Cardiac muscle cell (in vitro differentiated cells and primary cell): ENCODE results near the gene C21orf58. TPM values are rescaled to one million over a fixed set of nuclear protein-coding genes. Genes with fewer than 3 reads are reported as not detected.

Experiments
- DNase-seq, 2 donors: peaks; one replicate each; pipeline versions ENCODE4 v3.0.0 to v3.0.0-alpha.2; 2010 to 2017; ENCODE audit warnings: low read depth in 1 of 2, low spot score in 1 of 2
- H3K27ac ChIP-seq: fragments of 200-600 bp; sonication (generic); 2 replicates; pipeline ENCODE4 v1.5.1; 2016
- H3K27me3 ChIP-seq: fragments of 200-600 bp; sonication (generic); 2 replicates; pipeline ENCODE4 v1.6.0; 2016; ENCODE audit warnings: control low read depth
- H3K36me3 ChIP-seq: fragments of 200-600 bp; sonication (generic); 2 replicates; pipeline ENCODE4 v1.5.1; 2016; ENCODE audit warnings: control low read depth
- H3K4me1 ChIP-seq: fragments of 200-600 bp; sonication (generic); 2 replicates; pipeline ENCODE4 v1.8.1; 2017; ENCODE audit warnings: low read depth, mild to moderate bottlenecking, mixed run types
- H3K4me3 ChIP-seq: fragments of 200-600 bp; sonication (generic); 2 replicates; pipeline ENCODE4 v1.5.1; 2016; ENCODE audit warnings: mild to moderate bottlenecking
- H3K9me3 ChIP-seq: fragments of 200-600 bp; sonication (generic); 2 replicates; pipeline ENCODE4 v1.5.1; 2017; ENCODE audit warnings: low read depth, mild to moderate bottlenecking, control low read depth
- CTCF ChIP-seq: IDR thresholded peaks from 2 replicates; pipeline ENCODE4 v1.5.1; 2012; ENCODE audit warnings: low read depth, mild to moderate bottlenecking, low read length
- polyA plus RNA-seq: library from polyadenylated mRNA; unstranded; fragments of >200 nt; fragmentation: Nextera tagmentation; extraction: Ambion mirVana; gene quantifications from 2 replicates; pipeline ENCODE4 v1.2.1, GENCODE V29; 2016
- total RNA-seq: library from RNA; depleted of rRNA; stranded (reverse); fragments of >200 nt; gene quantifications from 2 replicates; pipeline ENCODE4 v1.2.3, GENCODE V29; 2016

The C21orf58 gene
- total and polyA plus RNA-seq, 2 experiments from 2014 or later: 11.1 to 32.6 TPM

DNA sequence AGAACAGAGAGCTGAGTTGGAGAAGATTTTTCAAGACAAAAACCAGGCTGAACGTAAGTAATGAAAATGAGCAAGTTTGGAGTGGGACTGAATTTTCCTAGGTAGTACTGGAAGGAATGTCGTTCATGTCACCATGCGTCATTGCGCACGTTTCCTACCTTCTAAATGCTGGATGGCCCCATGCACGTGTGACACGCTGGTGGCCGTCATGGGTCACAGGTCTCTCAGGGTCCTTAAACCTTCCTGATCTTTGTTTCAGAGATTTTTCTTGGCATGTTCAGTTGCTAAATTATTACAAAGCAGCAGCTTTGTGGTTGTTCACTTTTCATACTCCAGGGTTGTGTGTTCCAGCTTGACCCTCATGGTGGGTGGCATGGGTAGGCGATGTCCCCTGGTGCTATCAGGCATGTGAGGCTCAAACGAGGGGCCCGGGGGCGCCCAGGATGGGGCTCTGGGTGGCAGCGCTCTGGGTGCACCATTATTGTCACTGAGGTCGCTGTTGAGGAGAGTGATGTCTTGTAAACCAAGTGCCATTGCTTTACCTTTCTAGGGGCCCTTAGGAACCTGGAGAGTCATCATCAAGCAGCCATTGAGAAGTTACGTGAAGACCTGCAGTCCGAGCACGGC lies 25.6 kb upstream of the C21orf58 start:
- Histone ChIP-seq H3K27ac (no peak overlapping the region), H3K4me1 (no peaks in the 10 kb centered on the region), H3K27me3 (no peaks in the 10 kb centered on the region), H3K4me3 (no peak overlapping the region), H3K36me3 (peaks cover 39% of the 10 kb centered on the region), H3K9me3 (no peaks in the 10 kb centered on the region)
- no peak for DNase-seq
- no peak for TF ChIP-seq CTCF

DNA sequence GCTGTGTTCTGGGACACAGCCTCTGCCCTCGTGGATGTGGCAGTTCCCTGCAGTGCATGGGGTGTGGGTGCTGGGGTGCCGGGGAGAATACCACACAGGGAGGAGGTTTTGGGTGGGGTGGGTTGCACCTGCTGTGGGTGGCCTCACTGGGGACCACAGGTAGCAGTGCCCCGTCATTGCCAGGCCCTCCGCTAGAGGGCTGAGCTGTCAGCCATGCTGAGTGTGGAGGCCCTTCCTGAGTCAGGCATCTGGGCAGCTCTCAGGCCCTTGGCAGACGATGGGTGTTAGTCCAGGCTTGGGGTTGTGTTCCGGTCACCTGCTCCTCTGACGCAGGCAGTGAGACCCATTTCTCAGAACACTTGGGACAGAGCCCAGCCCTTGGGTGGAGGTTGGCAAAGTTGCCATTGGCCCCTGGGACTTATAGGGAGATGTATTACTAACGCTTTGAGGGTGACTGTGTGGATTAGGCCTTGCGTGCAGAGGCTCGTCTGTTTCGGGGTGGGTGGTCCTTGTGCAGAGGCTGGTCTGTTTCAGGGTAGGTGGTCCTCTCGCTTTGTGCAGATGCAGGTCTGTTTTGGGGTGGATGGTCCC lies 24.2 kb upstream of the C21orf58 start:
- no peak overlapping the region for H3K4me3 ChIP-seq
- H3K9me3 ChIP-seq: no peaks in the 10 kb centered on the region
- no peaks in the 10 kb centered on the region for H3K4me1 ChIP-seq
- DNase-seq: peak in 1 of 2 donors; percentile 13
- no peak overlapping the region for H3K27ac ChIP-seq
- TF ChIP-seq CTCF: peak; percentile 7
- peaks cover 33% of the 10 kb centered on the region for H3K36me3 ChIP-seq
- no peaks in the 10 kb centered on the region for H3K27me3 ChIP-seq

DNA sequence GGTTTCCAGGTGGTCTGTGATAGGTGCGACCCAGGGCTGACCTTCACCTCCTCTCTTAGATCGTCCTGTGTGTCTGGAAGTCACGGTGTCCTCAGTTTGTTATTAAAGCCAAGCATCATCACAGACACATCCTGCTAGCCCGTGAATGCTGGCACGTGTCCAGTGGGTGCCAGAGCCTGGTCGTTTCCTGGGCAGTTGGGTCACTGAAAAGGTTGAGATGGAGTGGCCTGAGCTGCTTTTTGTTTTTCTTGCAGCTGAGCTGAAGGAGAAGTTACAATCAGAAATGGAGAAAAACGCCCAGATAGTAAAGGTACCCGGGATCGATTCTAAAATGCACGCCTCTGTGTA lies 23.5 kb upstream of the C21orf58 start:
- DNase-seq: no peak
- Histone ChIP-seq H3K4me1 (no peaks in the 10 kb centered on the region), H3K27ac (no peak overlapping the region), H3K4me3 (no peak overlapping the region), H3K36me3 (peaks cover 31% of the 10 kb centered on the region), H3K27me3 (no peaks in the 10 kb centered on the region), H3K9me3 (no peaks in the 10 kb centered on the region)
- TF ChIP-seq CTCF: no peak

- Histone ChIP-seq H3K36me3 (peaks cover 31% of the 10 kb centered on the region), H3K4me3 (no peak overlapping the region)
- no peak for DNase-seq
Observed at GRCh38 chr21:46346296-46347202, 22.9 kb upstream of the C21orf58 start.

GRCh38 chr21:46345861-46346260 lies 22.2 kb upstream of the C21orf58 start:
- H3K27ac ChIP-seq: no peak overlapping the region
- no peak for TF ChIP-seq CTCF

More at GRCh38 chr21:46346296-46347202, 22.9 kb upstream of the C21orf58 start:
- H3K27ac ChIP-seq: no peak overlapping the region
- no peak for TF ChIP-seq CTCF
- no peaks in the 10 kb centered on the region for H3K4me1 ChIP-seq
- no peaks in the 10 kb centered on the region for H3K27me3 ChIP-seq
- no peaks in the 10 kb centered on the region for H3K9me3 ChIP-seq

More at GRCh38 chr21:46345861-46346260, 22.2 kb upstream of the C21orf58 start:
- Histone ChIP-seq H3K27me3 (no peaks in the 10 kb centered on the region), H3K4me1 (no peaks in the 10 kb centered on the region), H3K4me3 (no peak overlapping the region), H3K9me3 (no peaks in the 10 kb centered on the region), H3K36me3 (peaks cover 28% of the 10 kb centered on the region)
- DNase-seq: no peak
